ENCODE measurements around the gene AFAP1L2. TPM values are rescaled to one million over a fixed set of nuclear protein-coding genes. Genes with fewer than 3 reads are reported as not detected.

AFAP1L2 gene
- total RNA-seq, 2 donors from 2014 or later, result 5.8 to 6.3 TPM

DNA sequence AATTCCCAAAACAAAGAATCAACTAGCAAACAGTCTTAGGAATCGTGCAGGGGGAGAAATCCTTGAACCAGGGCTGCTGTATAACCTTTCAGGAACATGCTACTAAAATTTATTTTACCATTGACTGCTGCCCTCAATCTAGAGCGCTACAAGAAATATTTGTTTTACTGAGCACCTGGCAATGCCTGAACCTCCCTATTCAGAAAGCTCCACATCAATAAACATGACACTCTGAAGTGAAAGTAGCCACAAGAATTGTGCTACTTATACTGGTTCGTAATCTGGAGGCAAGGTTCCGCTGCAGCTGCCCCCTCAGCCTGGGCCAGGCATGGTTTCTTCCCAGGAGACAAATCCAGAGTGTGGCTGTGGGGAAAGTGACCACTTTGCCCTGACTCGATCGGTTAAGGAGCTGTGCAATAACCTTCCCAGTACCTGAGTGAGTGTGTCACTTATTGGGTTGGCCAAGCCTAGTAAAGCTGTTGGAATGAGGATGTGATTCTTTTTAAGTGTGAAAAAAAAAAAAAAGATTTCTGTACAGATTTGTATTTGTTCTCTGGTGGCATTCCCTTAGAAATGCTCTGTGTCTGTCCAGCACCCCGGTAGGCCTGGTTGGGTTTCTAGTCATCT lies 157.5 kb downstream of the AFAP1L2 start:
- TF ChIP-seq, protein P1, sequence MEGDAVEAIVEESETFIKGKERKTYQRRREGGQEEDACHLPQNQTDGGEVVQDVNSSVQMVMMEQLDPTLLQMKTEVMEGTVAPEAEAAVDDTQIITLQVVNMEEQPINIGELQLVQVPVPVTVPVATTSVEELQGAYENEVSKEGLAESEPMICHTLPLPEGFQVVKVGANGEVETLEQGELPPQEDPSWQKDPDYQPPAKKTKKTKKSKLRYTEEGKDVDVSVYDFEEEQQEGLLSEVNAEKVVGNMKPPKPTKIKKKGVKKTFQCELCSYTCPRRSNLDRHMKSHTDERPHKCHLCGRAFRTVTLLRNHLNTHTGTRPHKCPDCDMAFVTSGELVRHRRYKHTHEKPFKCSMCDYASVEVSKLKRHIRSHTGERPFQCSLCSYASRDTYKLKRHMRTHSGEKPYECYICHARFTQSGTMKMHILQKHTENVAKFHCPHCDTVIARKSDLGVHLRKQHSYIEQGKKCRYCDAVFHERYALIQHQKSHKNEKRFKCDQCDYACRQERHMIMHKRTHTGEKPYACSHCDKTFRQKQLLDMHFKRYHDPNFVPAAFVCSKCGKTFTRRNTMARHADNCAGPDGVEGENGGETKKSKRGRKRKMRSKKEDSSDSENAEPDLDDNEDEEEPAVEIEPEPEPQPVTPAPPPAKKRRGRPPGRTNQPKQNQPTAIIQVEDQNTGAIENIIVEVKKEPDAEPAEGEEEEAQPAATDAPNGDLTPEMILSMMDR (IDR thresholded peaks at IDR 0.05), result no peak
- DNase-seq (ENCODE audit: low spot score), result no peak
- no peaks in the 10 kb centered on the region for H3K4me1 ChIP-seq
- H3K36me3 ChIP-seq, result no peaks in the 10 kb centered on the region
- H3K9me3 ChIP-seq, result no peaks in the 10 kb centered on the region
- H3K4me3 ChIP-seq, result no peak overlapping the region
- no peaks in the 10 kb centered on the region for H3K27me3 ChIP-seq
- H3K27ac ChIP-seq, result no peak overlapping the region

DNA sequence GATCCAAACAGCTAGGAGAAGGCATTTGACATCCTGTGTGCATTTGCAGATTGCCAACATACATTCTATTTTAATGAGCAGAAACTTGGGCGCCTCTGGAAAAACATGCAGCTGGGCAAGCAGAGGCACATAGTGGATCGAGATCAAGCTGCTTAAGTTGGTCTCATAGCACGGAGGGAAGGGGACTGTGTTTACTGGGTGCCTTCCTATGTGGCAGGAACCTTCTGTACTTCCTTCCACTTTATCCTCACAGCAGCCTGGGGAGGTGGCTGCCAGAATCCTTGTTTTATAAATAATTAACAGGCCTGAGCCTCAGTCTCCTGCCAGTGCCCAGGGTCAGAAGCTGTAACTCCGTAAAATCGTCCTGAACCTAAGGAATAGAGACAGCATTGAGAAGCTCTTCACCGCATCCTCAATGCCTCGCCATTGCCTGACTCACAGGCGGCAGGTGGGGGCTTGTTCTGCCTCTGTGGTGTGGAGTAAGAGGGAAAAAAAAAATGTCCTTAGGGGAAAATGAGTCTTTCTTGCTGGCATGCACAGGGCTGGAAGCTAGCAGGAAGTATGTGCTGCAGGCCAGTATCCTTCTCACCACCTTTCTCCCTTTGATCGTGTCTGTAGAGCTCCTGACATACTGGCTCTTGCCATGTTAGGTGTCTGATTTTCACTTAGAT lies 159.0 kb downstream of the AFAP1L2 start:
- Histone ChIP-seq H3K4me1 (no peaks in the 10 kb centered on the region), H3K27ac (no peak overlapping the region), H3K4me3 (no peak overlapping the region), H3K9me3 (no peaks in the 10 kb centered on the region), H3K36me3 (no peaks in the 10 kb centered on the region), H3K27me3 (no peaks in the 10 kb centered on the region)
- TF ChIP-seq, protein P1 (IDR thresholded peaks at IDR 0.05), result no peak
- no peak for DNase-seq (ENCODE audit: low spot score)

Other genes starting within 250 kb of the AFAP1L2 start
- 10 to 100 TPM; 13.0 to 17.1 TPM for gene CCDC186, start 230.3 kb downstream of the AFAP1L2 start, total RNA-seq
- 1 to 10 TPM in 1 of 2 donors, under 1 TPM in 1; 0.12 to 1.1 TPM for gene TDRD1, start 225.1 kb downstream of the AFAP1L2 start, total RNA-seq
- not detected for gene VWA2, start 165.2 kb downstream of the AFAP1L2 start, total RNA-seq

Measured in right atrium auricular region (tissue), 2 donors.